Measurements from ENCODE around the gene TMEM260. TPM values are rescaled to one million over a fixed set of nuclear protein-coding genes. Genes with fewer than 3 reads are reported as not detected.
A peak's percentile ranks its signal among the peaks of the same experiment; 100 is the strongest.
"Not testable (repeated sequence)": the region's sequence is repeated elsewhere in the genome, so short reads cannot be mapped to it uniquely, and the experiment has no call there.

Gene TMEM260
- total RNA-seq, 2 donors from 2014 or later = 29.4 to 40.8 TPM

DNA sequence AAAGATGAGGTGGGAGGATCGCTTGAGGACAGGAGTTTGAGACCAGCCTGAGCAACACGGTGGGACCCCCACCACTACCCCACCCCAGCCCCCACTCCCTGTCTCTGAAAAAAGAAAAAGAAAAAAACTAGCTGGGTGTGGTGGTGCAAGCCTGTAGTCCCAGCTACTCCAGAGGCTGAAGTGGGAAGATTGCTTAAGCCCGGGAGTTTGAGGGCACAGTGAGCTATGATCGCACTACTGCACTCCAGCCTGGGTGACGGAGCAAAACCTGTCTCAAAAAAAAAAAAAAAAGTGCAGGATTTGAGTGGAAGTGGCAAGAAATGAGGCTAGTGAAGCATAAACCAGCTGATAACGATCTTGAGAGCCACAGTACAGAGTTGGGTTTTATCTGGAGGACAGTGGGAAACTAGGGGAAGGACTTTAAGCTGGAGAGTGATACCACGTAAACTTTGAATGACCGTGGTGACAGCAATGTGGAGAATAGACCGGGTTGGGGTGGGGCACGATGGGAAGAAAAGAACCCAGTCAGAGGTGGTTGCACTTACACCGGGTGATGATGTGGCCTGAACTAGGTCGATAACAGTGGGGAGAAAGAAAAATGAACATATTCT is 85.3 kb downstream of the TMEM260 start:
- peaks cover 12% of the 10 kb centered on the region for H3K4me1 ChIP-seq (ENCODE audit: control insufficient read depth, insufficient read depth, low read length)
- Mint-ChIP-seq H3K27me3 (ENCODE audit: insufficient read depth) (no peaks in the 10 kb centered on the region), H3K4me3 (no peak overlapping the region), H3K36me3 (ENCODE audit: low read depth) (peaks cover 9% of the 10 kb centered on the region), H3K27ac (peak overlapping the region; percentile 41), H3K4me1 (peaks cover 58% of the 10 kb centered on the region), H3K9me3 (peaks cover 13% of the 10 kb centered on the region)
- H3K27me3 ChIP-seq (ENCODE audit: control insufficient read depth, insufficient read depth, low read length, poor library complexity, severe bottlenecking) = no peaks in the 10 kb centered on the region
- H3K4me3 ChIP-seq (ENCODE audit: low read length) = no peak overlapping the region
- H3K9me3 ChIP-seq (ENCODE audit: control insufficient read depth, low read length) = peaks cover 10% of the 10 kb centered on the region
- H3K27ac ChIP-seq (ENCODE audit: low read depth, low read length) = no peak overlapping the region
- WGBS, 2 experiments (ENCODE audit: insufficient coverage in 1 of 2, insufficient read length in 1 of 2) = 89 to 94% methylated on average over 8 to 9 of the region's 12 CpGs
- no peak overlapping the region for H3K9ac ChIP-seq (ENCODE audit: extremely low read depth, low read length, poor library complexity, severe bottlenecking)
- DNase-seq = no peak
- TF ChIP-seq, protein P1, sequence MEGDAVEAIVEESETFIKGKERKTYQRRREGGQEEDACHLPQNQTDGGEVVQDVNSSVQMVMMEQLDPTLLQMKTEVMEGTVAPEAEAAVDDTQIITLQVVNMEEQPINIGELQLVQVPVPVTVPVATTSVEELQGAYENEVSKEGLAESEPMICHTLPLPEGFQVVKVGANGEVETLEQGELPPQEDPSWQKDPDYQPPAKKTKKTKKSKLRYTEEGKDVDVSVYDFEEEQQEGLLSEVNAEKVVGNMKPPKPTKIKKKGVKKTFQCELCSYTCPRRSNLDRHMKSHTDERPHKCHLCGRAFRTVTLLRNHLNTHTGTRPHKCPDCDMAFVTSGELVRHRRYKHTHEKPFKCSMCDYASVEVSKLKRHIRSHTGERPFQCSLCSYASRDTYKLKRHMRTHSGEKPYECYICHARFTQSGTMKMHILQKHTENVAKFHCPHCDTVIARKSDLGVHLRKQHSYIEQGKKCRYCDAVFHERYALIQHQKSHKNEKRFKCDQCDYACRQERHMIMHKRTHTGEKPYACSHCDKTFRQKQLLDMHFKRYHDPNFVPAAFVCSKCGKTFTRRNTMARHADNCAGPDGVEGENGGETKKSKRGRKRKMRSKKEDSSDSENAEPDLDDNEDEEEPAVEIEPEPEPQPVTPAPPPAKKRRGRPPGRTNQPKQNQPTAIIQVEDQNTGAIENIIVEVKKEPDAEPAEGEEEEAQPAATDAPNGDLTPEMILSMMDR (conservative IDR thresholded peaks at IDR 0.05) = no peak
- peaks cover 9% of the 10 kb centered on the region for H3K36me3 ChIP-seq (ENCODE audit: control insufficient read depth, insufficient read depth, low read length)

DNA sequence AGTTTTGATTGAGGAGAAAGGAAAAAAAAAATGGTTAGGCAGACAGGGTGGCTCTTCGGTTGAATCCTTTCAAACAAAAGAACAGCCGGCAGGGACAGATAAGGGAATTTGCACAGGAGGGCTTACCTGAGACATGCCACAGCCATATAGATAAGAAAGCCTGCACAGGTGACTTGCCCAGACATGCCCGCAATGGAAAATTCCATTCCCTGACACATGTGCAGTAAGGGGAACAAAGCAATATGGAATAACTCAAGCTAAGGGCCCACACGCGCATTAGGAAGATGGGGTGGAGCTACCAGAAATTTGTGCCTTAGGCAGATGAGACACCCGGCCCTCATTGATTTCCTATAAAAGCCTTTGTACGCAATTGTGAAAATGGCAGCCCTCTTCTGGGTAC is 86.7 kb downstream of the TMEM260 start:
- H3K9me3 ChIP-seq (ENCODE audit: control insufficient read depth, low read length) = peaks cover 10% of the 10 kb centered on the region
- peak overlapping the region; percentile 12 for H3K9ac ChIP-seq (ENCODE audit: extremely low read depth, low read length, poor library complexity, severe bottlenecking)
- peak; percentile 61 for DNase-seq
- H3K27me3 Mint-ChIP-seq (ENCODE audit: insufficient read depth) = no peaks in the 10 kb centered on the region
- H3K4me1 ChIP-seq (ENCODE audit: control insufficient read depth, insufficient read depth, low read length) = peaks cover 9% of the 10 kb centered on the region
- TF ChIP-seq, protein P1 (conservative IDR thresholded peaks at IDR 0.05) = no peak
- peaks cover 45% of the 10 kb centered on the region for H3K4me1 Mint-ChIP-seq
- no peak overlapping the region for H3K27ac ChIP-seq (ENCODE audit: low read depth, low read length)
- no peaks in the 10 kb centered on the region for H3K27me3 ChIP-seq (ENCODE audit: control insufficient read depth, insufficient read depth, low read length, poor library complexity, severe bottlenecking)
- peaks cover 9% of the 10 kb centered on the region for H3K36me3 ChIP-seq (ENCODE audit: control insufficient read depth, insufficient read depth, low read length)
- H3K27ac Mint-ChIP-seq = peak overlapping the region; percentile 63
- H3K9me3 Mint-ChIP-seq = peaks cover 13% of the 10 kb centered on the region
- peaks cover 9% of the 10 kb centered on the region for H3K36me3 Mint-ChIP-seq (ENCODE audit: low read depth)
- WGBS, 2 experiments (ENCODE audit: insufficient coverage in 1 of 2, insufficient read length in 1 of 2) = 71 to 84% methylated on average over 6 to 7 of the region's 7 CpGs
- peak overlapping the region; percentile 69 for H3K4me3 ChIP-seq (ENCODE audit: low read length)
- no peak overlapping the region for H3K4me3 Mint-ChIP-seq

DNA sequence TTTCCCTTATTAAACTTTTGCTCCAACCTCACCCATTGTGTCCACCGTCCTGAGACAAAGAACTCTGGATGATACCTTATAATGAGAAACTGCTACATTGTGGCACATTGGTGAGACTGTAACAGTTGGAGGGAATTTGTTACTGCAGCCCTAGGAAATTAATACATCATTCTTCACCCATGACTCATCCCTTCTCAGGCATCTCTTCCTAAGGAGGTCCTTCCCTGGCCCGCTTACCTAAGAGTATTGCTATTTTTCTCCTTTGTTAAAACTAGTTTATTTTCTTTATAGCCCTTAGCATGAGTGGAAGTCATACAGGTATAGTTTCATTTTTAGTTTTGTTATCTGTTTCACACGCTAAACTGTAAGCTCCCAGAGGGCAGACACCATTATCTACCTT is 87.1 kb downstream of the TMEM260 start:
- TF ChIP-seq, protein P1 (conservative IDR thresholded peaks at IDR 0.05) = no peak
- H3K4me3 ChIP-seq (ENCODE audit: low read length) = peak overlapping the region; percentile 69
- Mint-ChIP-seq H3K27ac (peak overlapping the region; percentile 63), H3K27me3 (ENCODE audit: insufficient read depth) (no peaks in the 10 kb centered on the region), H3K9me3 (peaks cover 13% of the 10 kb centered on the region), H3K36me3 (ENCODE audit: low read depth) (peaks cover 9% of the 10 kb centered on the region), H3K4me1 (peaks cover 42% of the 10 kb centered on the region), H3K4me3 (no peak overlapping the region)
- no peaks in the 10 kb centered on the region for H3K27me3 ChIP-seq (ENCODE audit: control insufficient read depth, insufficient read depth, low read length, poor library complexity, severe bottlenecking)
- WGBS, 2 experiments (ENCODE audit: insufficient coverage in 1 of 2, insufficient read length in 1 of 2) = 57% methylated on average over 3 of the region's 3 CpGs; no CpG with 5 or more reads in 1 of the 2 experiments
- peaks cover 7% of the 10 kb centered on the region for H3K4me1 ChIP-seq (ENCODE audit: control insufficient read depth, insufficient read depth, low read length)
- no peak overlapping the region for H3K9ac ChIP-seq (ENCODE audit: extremely low read depth, low read length, poor library complexity, severe bottlenecking)
- H3K27ac ChIP-seq (ENCODE audit: low read depth, low read length) = no peak overlapping the region
- H3K9me3 ChIP-seq (ENCODE audit: control insufficient read depth, low read length) = peaks cover 10% of the 10 kb centered on the region
- DNase-seq = no peak
- H3K36me3 ChIP-seq (ENCODE audit: control insufficient read depth, insufficient read depth, low read length) = peaks cover 9% of the 10 kb centered on the region

DNA sequence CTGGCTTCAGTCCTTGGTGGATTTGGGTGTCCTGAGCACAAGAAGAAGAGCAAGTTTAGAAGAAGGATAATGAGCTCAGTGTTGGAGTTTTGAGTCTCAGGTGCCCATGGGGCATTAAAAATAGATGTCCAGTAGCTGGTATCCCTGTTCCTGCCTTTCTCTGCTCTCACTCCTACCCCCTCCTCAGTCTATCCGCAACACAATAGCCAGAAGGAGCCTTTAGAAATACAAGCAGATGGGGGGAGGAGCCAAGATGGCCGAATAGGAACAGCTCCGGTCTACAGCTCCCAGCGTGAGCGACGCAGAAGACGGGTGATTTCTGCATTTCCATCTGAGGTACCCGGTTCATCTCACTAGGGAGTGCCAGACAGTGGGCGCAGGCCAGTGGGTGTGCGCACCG is 87.7 kb downstream of the TMEM260 start:
- Histone ChIP-seq H3K9me3 (ENCODE audit: control insufficient read depth, low read length) (peaks cover 10% of the 10 kb centered on the region), H3K4me3 (ENCODE audit: low read length) (peak overlapping the region; percentile 69)
- H3K36me3 Mint-ChIP-seq (ENCODE audit: low read depth); DNase-seq; H3K4me1 ChIP-seq (ENCODE audit: control insufficient read depth, insufficient read depth, low read length); H3K27ac ChIP-seq (ENCODE audit: low read depth, low read length); H3K27me3 Mint-ChIP-seq (ENCODE audit: insufficient read depth); H3K27me3 ChIP-seq (ENCODE audit: control insufficient read depth, insufficient read depth, low read length, poor library complexity, severe bottlenecking); H3K36me3 ChIP-seq (ENCODE audit: control insufficient read depth, insufficient read depth, low read length); H3K9ac ChIP-seq (ENCODE audit: extremely low read depth, low read length, poor library complexity, severe bottlenecking); H3K4me3 Mint-ChIP-seq: not testable (repeated sequence)
- Mint-ChIP-seq H3K4me1 (peaks cover 37% of the 10 kb centered on the region), H3K27ac (peak overlapping the region; percentile 63), H3K9me3 (peaks cover 13% of the 10 kb centered on the region)
- WGBS, 2 experiments (ENCODE audit: insufficient coverage in 1 of 2, insufficient read length in 1 of 2) = 0% methylated on average over 1 of the region's 11 CpGs; no CpG with 5 or more reads in 1 of the 2 experiments

Measured in endodermal cell (in vitro differentiated cells).